ENCODE data around the gene GNG12.

Gene GNG12

DNA sequence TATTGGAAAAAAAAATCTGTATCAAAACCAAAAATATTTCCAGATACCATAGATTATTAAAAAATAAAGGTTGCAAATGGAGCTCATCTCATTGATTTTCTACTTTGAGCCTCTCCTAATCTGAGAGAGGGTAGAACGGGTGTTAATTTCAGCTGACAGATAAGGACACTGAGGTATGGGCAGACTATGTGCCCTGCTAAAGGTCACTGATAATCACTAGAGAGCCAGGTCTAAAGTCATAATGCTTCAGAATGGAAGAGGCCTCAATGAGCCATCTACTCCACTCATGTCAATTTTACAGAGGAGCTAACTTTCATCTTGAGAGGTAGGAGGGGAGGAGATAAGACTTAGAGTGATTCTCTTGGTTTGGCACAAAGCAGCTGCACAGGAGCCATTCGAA, 21.0 kb downstream of the GNG12 start:
- no peak for DNase-seq

DNA sequence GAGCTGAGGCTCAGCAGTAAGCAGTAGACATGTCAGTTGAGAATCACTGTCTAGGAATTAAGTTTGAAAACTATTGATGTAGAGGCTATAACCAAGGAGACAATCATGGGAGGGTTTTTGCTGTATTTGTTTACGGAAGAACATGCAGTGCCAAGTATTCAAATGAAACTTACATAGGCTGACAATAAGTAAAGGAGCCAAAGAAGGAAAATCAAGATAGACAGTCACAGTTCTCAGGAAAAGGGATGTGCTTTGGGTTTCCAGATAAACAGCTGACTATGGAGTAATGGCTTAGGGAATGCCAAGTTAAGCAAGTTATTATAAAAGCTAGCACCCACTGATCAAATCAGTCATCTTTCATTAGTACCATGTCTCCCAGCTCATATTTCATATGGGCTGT, 21.5 kb downstream of the GNG12 start:
- no peak for DNase-seq

DNA sequence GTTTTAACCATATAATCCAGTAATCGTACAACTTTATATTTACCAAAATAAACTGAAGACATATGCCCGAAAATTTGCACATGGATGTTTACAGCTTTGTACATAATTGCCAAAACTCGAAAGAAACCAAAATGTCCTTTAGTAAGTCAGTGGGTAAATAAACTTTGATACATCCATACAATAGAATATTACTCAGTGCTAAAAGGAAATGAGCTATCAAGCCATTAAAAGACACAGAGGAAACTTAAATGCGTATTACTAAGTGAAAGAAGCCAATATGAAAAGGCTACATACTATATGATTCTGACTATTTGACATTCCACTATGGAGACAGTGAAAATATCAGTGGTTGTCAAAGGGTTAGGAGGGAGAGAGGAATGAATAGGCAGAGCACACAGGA, 23.4 kb downstream of the GNG12 start:
- DNase-seq = no peak

DNA sequence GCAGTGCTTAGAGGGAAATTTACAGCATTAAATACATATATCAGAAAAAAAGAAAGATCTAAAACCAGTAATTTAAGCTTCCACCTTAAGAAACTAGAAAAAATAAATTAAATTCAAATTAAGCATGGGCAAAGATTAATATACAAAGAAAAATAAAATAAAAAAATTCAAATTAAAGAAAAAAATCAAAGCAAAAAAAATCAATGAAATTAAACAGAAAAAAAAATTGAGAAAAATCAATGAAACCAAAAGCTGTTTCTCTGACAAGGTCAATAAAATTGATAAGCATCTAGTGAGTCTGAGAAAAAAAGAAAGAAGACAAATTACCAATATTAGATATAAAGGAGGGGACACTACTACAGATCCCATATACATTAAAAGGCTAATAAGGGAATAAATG, 26.0 kb downstream of the GNG12 start:
- DNase-seq = no peak

DNA sequence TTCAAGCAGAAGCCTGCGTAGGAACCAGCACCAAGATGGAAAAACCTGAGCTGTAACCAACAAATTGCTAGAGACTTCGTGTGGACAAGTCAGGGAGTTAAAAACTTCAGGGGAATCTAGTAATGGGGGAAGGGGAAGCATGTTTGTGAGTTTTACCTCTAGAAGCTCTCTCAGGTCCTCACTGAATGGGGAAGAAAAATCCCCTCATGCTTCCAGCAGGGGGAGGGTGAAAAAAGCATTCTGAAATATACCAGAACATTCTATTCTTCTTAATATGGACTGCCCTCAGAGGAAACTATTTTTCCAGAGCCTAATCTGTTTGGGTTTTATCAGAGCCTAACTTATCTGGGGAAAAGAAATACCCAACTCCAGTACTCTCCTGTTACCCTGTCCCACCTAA, 28.6 kb downstream of the GNG12 start:
- DNase-seq = no peak

DNA sequence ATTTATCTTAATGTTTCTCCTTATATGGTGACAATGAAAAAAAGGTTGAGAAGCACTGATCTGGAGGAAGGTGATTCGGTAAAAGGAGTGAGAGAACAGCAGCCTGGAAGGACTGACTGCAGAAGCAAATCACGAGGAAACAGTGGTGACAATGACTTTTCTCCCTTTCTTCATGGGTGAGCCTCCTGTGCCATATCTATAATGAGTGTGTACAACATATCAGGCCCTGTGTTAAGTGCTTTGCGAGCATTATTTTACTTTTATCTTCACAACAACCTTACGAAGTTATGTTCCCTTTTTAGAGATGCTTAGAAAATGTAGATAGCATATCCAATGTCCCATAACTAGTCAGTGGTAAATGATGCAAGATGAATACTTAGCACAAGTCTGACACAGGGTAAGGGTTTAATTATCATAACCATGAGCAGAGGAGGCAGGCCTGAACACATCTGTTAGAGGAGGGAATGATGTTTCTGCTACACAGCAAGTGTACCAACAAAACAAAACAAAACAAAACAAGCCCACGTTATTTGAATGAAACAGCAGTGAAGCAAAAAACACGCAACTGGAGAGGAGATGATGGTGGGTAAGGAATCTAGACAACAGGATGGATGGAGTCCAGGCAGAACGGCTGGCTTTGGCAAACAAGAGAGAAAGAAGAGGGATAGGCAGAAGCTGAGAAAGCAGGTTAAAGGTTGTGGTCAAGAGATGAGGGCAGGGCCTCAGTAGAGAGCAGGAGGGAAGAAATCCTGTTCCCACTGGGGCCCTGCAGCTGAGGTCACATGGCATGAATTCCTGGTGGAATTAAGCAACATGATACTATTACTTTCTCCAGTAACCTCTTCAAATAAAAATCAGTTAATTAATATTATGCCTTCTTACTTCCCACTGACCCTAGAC, 29.6 kb downstream of the GNG12 start:
- no peak for DNase-seq

DNA sequence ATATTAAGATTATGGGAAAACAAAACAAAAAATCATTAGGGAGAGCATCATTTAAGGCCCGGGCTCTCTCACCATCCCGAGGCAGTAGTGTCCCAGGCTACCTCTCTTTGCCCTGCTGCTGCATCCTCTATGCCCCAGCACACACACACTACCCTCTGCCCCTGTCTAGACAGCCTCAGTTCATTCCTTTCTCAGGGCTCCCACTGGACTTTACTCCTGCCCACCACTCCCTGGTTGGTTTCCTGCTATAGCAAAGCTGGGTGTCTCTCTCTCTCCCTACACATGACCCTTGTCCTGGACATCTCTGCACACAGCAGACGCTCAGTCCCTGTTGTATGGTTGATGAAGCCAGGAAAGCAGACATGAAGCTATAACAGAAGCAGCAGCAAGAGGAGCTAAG, 30.7 kb downstream of the GNG12 start:
- no peak for DNase-seq

DNA sequence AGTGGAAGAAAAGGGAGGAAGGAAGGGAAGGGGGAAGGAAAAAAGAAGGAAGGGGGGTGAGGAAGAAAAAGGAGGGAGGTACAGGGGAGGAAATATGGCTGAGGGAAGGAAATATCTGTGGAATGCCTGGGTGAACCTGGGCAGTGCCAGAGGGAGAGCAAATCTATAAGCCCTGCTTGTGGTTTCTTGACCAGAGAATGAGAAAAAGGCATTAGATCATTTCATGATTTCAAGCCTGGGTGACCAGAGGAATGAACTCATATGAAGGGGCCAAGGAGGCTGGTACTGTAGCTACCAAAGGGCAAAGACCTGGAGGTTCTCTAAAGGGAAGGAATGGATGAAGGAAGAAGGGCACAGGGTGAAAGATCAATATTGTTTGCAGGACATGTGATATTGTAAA, 31.4 kb downstream of the GNG12 start:
- DNase-seq = no peak

DNA sequence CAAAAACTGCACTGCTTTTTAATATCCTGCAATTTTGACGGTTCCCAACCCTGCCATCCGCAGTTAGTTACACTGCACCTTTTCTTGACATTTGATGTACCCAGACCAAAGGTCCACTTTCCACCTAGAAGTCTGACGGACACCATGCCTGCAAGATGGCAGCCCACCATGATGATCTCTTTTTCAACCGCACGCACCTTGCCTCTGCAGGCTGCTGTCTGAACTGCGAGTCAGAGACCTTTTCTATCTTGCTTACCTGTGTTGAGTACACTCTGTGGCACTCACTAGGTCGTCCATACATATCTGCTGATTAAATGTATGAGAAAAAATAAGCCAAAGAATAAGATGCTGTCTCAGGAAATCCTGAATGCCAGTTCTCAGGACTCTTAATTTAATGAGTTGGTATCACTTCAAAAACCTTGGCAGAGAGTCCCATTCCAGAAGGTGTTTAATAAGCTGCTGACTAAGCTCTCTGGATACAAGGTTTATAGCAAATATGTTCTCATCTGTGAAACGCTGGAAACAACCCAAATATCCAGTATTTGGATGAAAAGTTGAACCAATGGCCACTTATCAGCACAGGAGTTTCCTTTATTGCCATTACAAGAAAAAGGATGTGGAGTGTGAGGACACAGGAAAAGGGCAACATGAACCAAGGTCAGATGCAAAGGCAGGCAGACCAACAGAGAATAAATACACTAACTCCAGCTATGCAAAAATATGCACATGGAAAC, 37.9 kb downstream of the GNG12 start:
- no peak for DNase-seq

DNA sequence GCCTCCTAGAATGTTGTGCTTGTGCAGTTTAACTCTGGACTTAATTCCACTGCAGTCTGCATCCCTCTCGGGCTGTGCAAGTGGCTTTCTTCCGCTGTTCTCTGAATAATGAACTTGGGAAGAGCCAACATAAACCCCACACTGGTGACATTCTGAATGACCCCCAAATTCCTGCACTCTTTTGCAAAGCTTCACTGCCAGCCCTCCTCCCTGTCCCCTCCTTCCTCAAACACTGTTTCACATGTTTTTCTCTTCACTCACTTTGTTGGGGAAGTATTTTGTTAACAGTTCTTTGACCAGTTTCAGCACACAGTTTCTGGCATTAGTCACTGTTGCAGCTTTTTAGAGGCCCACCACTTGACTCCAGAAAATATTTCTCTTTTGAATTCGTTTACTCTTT, 39.7 kb downstream of the GNG12 start:
- no peak for DNase-seq

DNA sequence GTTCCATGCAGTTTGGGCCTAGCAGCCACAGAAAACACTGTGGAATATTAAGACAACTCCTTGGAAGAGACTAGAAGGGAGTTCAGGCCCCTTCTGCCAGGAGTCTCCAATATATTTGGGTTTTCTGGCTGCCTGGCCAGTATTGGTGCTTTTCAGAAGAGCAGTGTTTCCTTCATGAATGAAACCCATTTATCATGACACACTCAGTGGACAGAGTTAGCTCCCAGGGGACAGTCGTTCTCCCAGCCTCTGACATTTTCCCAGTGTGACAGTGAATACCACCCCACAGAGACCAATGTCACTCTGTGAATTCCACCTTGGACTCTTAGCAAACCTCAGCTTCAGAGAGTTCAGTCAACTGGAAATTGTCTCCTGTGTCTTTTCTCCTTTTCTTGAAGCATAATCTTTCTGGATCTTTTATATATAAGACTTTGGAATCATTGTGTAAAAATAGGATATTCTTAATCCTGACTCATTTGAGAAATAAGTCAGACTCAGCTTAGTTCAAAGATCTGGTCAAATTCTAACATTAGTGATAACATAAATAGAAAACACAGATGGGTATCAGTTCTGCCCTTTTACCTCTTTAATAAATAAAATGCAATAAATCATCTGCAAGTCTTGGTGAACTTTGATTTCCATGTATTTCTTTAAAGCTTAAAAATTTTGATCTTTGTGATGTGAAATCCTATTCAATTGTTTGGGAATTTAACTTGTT, 40.4 kb downstream of the GNG12 start:
- no peak for DNase-seq

DNA sequence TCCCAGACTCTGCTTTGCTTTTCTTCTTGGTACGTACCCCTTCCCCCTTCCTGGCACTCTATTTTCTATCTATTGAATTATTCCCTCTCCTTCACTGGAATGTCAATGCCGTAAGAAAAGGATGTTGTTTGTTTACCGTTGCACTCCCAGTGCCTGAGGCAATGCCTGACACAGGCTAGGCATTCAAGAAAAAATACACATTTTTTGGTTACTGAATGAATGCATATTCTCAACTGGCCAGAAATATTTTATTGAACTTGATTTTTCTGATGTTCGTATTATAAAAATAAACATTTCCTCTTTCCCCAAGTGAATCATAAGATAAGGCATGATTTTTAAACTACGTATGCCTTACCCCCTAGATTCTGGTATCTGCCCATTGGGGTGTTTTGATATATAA, 41.2 kb downstream of the GNG12 start:
- no peak for DNase-seq

DNA sequence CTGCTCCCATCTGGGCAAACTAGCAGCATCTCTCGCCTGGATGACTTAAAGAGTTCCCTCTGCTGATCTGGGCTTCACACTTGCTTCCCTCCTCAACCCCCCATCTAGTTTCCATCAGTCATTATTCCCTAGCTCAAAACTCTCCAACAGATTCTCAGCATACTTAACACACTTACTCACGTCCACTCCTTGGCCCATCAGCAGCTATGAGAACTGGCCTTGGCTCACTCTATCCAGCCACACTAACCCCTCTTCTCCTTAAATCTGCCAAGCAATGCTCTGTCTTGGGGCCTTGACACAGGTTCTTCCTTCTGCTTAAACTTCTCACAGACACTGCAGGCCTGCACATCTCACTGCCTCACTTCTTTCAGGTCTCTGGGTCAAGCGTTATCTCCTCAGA, 41.6 kb downstream of the GNG12 start:
- no peak for DNase-seq

DNA sequence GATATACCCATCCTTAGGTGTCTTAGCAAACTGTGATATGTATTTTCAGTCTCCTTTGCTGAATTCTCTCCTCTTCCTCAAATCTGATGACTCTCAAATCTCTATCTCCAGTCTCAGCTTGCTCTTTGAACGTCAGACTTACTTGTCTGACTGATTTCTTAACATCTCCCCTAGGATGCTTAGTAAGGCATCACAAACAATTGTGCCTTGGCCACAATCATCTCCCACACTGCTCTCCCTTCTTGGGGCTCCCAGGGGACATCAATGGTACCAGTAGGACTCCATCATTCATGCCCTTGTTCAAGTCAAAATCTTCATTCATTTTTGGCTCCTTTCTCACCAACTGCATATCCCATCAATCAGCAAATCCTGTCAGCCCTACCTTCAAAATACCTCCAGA, 42.0 kb downstream of the GNG12 start:
- no peak for DNase-seq

DNA sequence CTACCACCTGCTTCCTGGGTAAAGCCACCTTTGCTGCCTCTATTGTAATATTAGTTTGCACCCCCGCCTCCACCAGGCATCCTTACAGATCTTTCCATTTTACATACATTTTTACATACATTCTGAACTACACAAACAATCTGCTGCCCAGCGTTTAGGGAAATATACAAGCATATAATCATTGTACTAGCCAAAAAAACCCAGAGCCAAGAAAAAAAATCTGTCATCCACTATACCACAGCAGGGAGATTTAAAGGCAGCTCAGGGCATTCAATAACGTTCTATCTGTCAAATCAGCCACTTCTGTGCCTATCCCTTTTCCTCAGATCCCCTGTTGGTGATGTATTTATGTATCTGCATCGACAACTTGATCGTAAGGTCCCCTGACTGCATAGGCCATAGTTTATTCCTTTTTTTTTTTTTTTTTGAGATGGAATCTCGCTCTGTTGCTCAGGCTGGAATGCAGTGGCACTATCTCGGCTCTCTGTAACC, 43.0 kb downstream of the GNG12 start:
- no peak for DNase-seq

DNA sequence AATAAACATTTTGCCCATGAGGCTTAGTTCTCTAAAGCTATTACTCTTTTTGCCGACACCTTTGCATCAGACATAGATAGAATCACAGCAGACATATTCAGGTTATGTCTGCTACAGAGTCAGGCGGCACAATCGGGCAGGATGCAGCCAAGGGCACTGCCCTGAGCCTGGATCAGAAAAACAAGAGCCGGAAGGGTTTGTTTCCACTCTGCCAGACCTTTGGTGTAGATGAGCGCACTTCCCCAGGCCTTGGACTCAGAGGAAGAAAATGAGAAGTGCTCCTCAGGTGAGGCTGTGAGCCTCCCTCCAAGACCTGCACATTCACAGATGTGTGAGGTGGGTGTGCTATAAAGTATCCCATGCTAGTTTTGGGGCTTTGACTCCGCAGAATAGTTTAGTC, 43.7 kb downstream of the GNG12 start:
- DNase-seq = no peak

DNA sequence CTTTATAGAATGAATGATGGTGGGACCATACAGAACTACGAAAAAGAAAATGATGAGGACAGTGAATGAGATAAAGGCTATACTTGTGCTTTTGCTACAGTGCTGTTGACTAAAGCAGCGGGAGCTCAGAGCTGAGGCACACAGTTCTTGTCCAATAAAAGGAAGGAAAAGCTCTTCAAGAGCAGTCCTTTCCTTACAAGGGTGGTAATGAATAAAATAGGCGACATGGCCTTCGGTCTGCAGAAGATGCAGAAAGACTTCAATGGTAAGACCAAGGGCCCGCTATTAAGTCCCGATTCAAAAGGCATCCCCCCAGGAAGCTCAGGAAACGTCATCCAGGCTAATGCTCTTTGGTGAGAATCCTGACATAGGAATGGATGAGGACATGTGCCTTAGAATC, 44.4 kb downstream of the GNG12 start:
- DNase-seq = no peak

DNA sequence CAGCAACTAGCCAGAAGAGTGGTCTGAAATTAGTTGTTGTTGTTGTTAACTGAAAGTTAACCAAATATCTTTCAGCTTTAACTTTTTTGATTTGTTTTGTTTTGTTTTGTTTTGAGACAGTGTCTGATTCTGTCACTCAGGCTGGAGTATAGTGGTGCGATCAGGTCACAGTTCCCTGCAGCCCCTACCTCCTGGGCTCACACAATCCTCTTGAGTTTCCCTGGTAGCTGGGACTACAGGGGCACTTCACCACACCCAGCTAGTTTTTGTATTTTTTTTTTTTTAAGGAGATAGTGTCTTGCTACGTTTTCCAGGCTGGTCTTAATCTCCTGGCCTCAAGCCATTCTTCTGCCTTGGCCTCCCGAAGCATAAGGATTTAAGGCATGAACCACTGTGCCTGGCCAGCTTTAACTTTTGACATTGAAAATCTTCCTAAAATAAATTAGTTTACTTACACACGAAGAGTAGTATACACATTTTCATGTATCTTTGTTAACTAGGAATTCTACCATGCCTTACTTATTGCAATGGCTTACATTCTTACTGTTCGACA, 45.0 kb downstream of the GNG12 start:
- DNase-seq = no peak

DNA sequence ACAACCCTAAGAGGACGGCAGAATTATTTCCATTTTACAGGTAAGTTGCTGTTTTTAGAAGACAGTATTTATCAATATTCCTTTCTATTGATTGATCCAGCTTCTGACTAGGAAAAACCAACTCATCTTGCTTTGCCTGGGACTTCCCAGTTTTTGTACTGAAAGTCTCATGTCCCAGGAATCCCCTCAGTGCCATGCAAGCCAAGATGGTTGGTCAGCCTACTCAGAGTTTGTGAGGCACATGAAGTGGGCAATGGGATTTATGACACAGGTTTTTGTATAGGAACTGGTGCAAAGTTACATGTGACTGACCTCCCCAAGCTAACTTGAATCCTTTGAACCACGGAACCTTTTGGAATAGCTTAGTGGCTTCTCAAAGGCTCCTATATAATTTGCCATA, 45.5 kb downstream of the GNG12 start:
- no peak for DNase-seq

DNA sequence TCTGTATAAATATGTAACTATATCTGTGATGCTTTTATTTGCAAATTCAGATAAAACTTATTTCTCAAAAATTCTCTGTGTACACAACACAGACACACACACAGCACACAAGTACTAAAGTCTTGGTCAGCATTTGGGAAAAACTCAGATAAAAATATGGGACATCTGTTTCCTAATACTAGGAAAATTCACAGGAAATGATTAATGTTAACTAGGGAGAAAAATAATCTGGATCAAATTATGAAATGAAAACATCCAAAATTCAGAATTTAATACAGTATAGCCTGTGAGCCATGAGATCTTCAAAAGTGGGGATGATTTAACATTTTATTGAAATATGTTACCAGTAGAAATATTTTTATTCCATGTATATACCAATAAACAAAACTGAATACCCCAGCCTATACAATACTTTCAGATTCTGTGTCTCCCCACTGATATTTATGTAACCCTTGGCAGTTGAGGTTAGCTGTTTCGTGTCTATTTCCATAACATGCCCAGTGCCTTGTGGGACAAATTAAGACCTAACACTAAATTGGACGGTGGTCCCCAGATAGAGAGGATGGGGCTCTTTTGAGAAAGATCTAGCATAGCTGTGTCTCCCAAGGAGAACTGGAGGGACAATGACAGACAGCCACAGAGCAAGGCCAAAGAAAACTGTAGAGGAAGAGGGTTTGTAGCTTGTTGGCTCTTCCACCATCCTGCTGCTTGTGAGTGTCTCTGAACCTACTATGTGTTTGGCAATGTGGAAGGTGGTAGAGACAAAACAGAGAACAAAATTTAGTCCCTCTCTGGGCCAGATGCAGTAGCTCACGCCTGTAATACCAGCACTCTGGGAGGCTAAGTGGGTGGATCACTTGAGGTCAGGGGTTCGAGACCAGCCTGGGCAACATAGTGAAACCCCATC, 47.2 kb downstream of the GNG12 start:
- DNase-seq = no peak

DNA sequence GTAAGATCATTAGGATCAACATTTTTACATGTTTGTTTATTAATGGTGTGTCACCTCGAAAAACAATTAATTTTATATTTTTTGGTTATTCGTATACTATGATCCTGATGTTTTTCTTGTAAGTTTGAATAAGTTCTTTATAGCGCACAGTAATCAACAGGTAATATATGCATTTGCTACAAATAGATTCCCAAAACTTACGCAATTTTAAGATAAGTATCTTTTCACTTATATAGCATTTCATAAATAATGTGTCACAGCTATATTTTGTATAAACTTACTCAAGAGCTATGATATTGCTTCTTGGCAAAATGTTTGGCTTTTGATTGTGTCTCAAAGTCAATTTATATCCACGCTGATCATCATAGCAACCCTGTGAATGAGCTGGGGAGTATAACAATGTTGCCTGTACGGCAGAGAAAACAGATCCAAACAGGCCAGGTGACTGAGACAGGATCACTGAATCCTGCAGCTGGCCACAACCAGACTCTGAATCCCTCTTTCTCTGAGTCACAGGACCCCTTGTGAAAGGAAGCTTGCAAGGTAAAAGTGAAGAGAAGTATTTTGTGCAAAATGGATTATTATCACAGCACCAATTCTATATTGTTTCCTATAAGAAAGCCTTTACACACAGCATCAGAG, 48.6 kb downstream of the GNG12 start:
- DNase-seq = no peak

DNA sequence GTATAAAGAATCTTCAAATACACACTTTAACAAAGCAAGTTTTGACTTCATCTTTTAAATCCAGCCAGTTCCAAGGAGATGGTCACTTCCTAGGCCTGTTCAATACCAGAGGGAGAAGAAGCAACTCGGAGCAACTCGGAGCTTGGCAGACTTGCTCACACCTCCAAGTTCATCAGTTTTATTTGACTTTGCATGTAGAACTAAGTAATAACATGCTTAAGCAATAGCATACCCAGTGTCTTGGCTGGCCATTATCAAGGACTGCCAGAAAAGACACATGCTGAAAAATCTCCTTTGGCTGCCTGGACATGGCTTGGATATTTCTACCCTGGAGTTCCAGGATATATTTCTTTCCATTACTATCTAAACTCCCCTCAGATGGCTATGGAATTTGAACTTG, 52.6 kb downstream of the GNG12 start:
- DNase-seq = no peak
